Mucosa of rectum (tissue), 2 donors: Measurements from ENCODE around the gene PTPN11.
"Not testable (repeated sequence)": the region's sequence is repeated elsewhere in the genome, so short reads cannot be mapped to it uniquely, and the experiment has no call there.

Experiments
- H3K27ac ChIP-seq, 2 donors: one replicate each; pipeline ENCODE4 v1.7.0; 2013; ENCODE audit warnings: inconsistent platforms in 2 of 2, low read depth in 2 of 2, low read length in 2 of 2
- H3K27me3 ChIP-seq, 2 donors: one replicate each; pipeline ENCODE4 v1.7.0; 2013; ENCODE audit warnings: low read length in 2 of 2; ENCODE audit not compliant: control insufficient read depth in 2 of 2, insufficient read depth in 2 of 2
- H3K36me3 ChIP-seq, 2 donors: one replicate each; pipeline ENCODE4 v1.7.0; 2013; ENCODE audit warnings: low read length in 2 of 2; ENCODE audit not compliant: control insufficient read depth in 2 of 2, insufficient read depth in 2 of 2
- H3K4me1 ChIP-seq, 2 donors: one replicate each; pipeline ENCODE4 v1.7.0; 2013; ENCODE audit warnings: low read length in 2 of 2, mild to moderate bottlenecking in 1 of 2; ENCODE audit not compliant: control insufficient read depth in 2 of 2, insufficient read depth in 2 of 2
- H3K4me3 ChIP-seq, 2 donors: one replicate each; pipeline ENCODE4 v1.7.0; 2013; ENCODE audit warnings: low read length in 2 of 2
- H3K9ac ChIP-seq, 2 donors: one replicate each; pipeline ENCODE4 v1.7.0; 2013; ENCODE audit warnings: low read length in 2 of 2, low read depth in 1 of 2, mild to moderate bottlenecking in 1 of 2
- H3K9me3 ChIP-seq, 2 donors: one replicate each; pipeline ENCODE4 v1.7.0; 2013; ENCODE audit warnings: low read length in 2 of 2; ENCODE audit not compliant: control insufficient read depth in 2 of 2
- donor health status: healthy.
- donor health status: Normal muscosa, but diverticular disease.

The PTPN11 gene

GRCh38 chr12:112424126-112424525 lies 5.4 kb downstream of the PTPN11 start:
- H3K27me3 ChIP-seq, result no peaks in the 10 kb centered on the region
- no peaks in the 10 kb centered on the region for H3K9me3 ChIP-seq
- peaks cover 0 to 2% of the 10 kb centered on the region in 2 donors for H3K36me3 ChIP-seq
- H3K4me3 ChIP-seq, result no peak overlapping the region
- H3K27ac ChIP-seq, result no peak overlapping the region
- H3K4me1 ChIP-seq, result peaks cover 4 to 7% of the 10 kb centered on the region in 2 donors
- no peak overlapping the region for H3K9ac ChIP-seq

GRCh38 chr12:112425582-112426382 lies 7.0 kb downstream of the PTPN11 start:
- no peaks in the 10 kb centered on the region for H3K4me1 ChIP-seq
- H3K27ac ChIP-seq, result no peak overlapping the region
- H3K27me3 ChIP-seq, result no peaks in the 10 kb centered on the region
- H3K9me3 ChIP-seq, result no peaks in the 10 kb centered on the region
- H3K36me3 ChIP-seq, result peaks cover 0 to 2% of the 10 kb centered on the region in 2 donors
- no peak overlapping the region for H3K4me3 ChIP-seq
- no peak overlapping the region for H3K9ac ChIP-seq

- Histone ChIP-seq H3K4me1 (no peaks in the 10 kb centered on the region), H3K27me3 (no peaks in the 10 kb centered on the region), H3K9ac (no peak overlapping the region), H3K9me3 (no peaks in the 10 kb centered on the region), H3K27ac (no peak overlapping the region), H3K36me3 (peaks cover 0 to 2% of the 10 kb centered on the region in 2 donors), H3K4me3 (no peak overlapping the region)
These were observed 9.0 kb downstream of the PTPN11 start for GRCh38 chr12:112427760-112428159.

GRCh38 chr12:112430929-112431328 lies 12.2 kb downstream of the PTPN11 start:
- Histone ChIP-seq H3K9me3 (no peaks in the 10 kb centered on the region), H3K27me3 (no peaks in the 10 kb centered on the region), H3K27ac (no peak overlapping the region), H3K36me3 (peaks cover 0 to 2% of the 10 kb centered on the region in 2 donors), H3K4me3 (no peak overlapping the region), H3K9ac (no peak overlapping the region), H3K4me1 (no peaks in the 10 kb centered on the region)

GRCh38 chr12:112431965-112432364 lies 13.2 kb downstream of the PTPN11 start:
- no peak overlapping the region for H3K27ac ChIP-seq
- no peaks in the 10 kb centered on the region for H3K36me3 ChIP-seq
- no peaks in the 10 kb centered on the region for H3K4me1 ChIP-seq
- no peak overlapping the region for H3K9ac ChIP-seq
- no peaks in the 10 kb centered on the region for H3K9me3 ChIP-seq
- H3K4me3 ChIP-seq, result no peak overlapping the region
- no peaks in the 10 kb centered on the region for H3K27me3 ChIP-seq

GRCh38 chr12:112433551-112433950 lies 14.8 kb downstream of the PTPN11 start:
- no peaks in the 10 kb centered on the region for H3K27me3 ChIP-seq
- no peak overlapping the region for H3K27ac ChIP-seq
- H3K9ac ChIP-seq, result no peak overlapping the region
- H3K9me3 ChIP-seq, result no peaks in the 10 kb centered on the region
- no peaks in the 10 kb centered on the region for H3K36me3 ChIP-seq
- no peak overlapping the region for H3K4me3 ChIP-seq
- no peaks in the 10 kb centered on the region for H3K4me1 ChIP-seq

GRCh38 chr12:112438645-112439044 lies 19.9 kb downstream of the PTPN11 start:
- not testable (repeated sequence) for H3K4me1 ChIP-seq, H3K4me3 ChIP-seq, H3K9ac ChIP-seq, H3K9me3 ChIP-seq, H3K27ac ChIP-seq, H3K27me3 ChIP-seq, H3K36me3 ChIP-seq

- H3K4me3 ChIP-seq, result no peak overlapping the region
- H3K27me3 ChIP-seq, result no peaks in the 10 kb centered on the region
- no peak overlapping the region for H3K27ac ChIP-seq
- no peak overlapping the region for H3K9ac ChIP-seq
- no peaks in the 10 kb centered on the region for H3K9me3 ChIP-seq
- H3K36me3 ChIP-seq, result no peaks in the 10 kb centered on the region
- H3K4me1 ChIP-seq, result no peaks in the 10 kb centered on the region
These were observed 21.0 kb downstream of the PTPN11 start for GRCh38 chr12:112439769-112440168.

- H3K27ac ChIP-seq, H3K9me3 ChIP-seq, H3K4me1 ChIP-seq: not testable (repeated sequence)
These were observed 21.9 kb downstream of the PTPN11 start for GRCh38 chr12:112440653-112441052.

GRCh38 chr12:112443916-112444315 lies 25.2 kb downstream of the PTPN11 start:
- no peaks in the 10 kb centered on the region for H3K4me1 ChIP-seq
- no peak overlapping the region for H3K9ac ChIP-seq
- H3K27me3 ChIP-seq, result no peaks in the 10 kb centered on the region
- peaks cover 9 to 13% of the 10 kb centered on the region in 2 donors for H3K36me3 ChIP-seq
- no peak overlapping the region for H3K27ac ChIP-seq
- no peak overlapping the region for H3K4me3 ChIP-seq
- H3K9me3 ChIP-seq, result no peaks in the 10 kb centered on the region

More at GRCh38 chr12:112440653-112441052, 21.9 kb downstream of the PTPN11 start:
- not testable (repeated sequence) for H3K4me3 ChIP-seq, H3K9ac ChIP-seq, H3K27me3 ChIP-seq, H3K36me3 ChIP-seq
